ENCODE results near the gene SMIM29.

Gene SMIM29

GRCh38 chr6:34239893-34240292 lies 8.9 kb downstream of the SMIM29 start:
- no peak for DNase-seq

- DNase-seq: no peak
These were observed 9.3 kb downstream of the SMIM29 start for GRCh38 chr6:34239500-34239825.

GRCh38 chr6:34238585-34239499 lies 10.0 kb downstream of the SMIM29 start:
- DNase-seq: no peak

- peak; percentile 33 for DNase-seq
These were observed 10.9 kb downstream of the SMIM29 start for GRCh38 chr6:34237722-34238584.

- DNase-seq: no peak
These were observed 11.5 kb downstream of the SMIM29 start for GRCh38 chr6:34237316-34237721.

GRCh38 chr6:34236443-34237315 lies 12.1 kb downstream of the SMIM29 start, which contains the start of gene HMGA1:
Gene HMGA1, plus strand, starts transcription at chr6:34236873. Its CDS starts 3,908 bp downstream, at chr6:34240781.
- DNase-seq: peak; percentile 81

- DNase-seq: peak; percentile 41
These were observed 12.7 kb downstream of the SMIM29 start for GRCh38 chr6:34236131-34236442.

GRCh38 chr6:34235307-34236130 lies 13.3 kb downstream of the SMIM29 start:
- no peak for DNase-seq

- no peak for DNase-seq
These were observed 14.0 kb downstream of the SMIM29 start for GRCh38 chr6:34234667-34235306.

GRCh38 chr6:34233867-34234266 lies 14.9 kb downstream of the SMIM29 start:
- DNase-seq: no peak

- no peak for DNase-seq
These were observed 15.9 kb downstream of the SMIM29 start for GRCh38 chr6:34232901-34233300.

- DNase-seq: no peak
These were observed 17.1 kb downstream of the SMIM29 start for GRCh38 chr6:34231566-34232336.

- no peak for DNase-seq
These were observed 18.0 kb downstream of the SMIM29 start for GRCh38 chr6:34230653-34231371.

GRCh38 chr6:34229877-34230276 lies 18.9 kb downstream of the SMIM29 start:
- DNase-seq: no peak

GRCh38 chr6:34227761-34228421 lies 20.9 kb downstream of the SMIM29 start:
- no peak for DNase-seq

- DNase-seq: no peak
These were observed 21.8 kb downstream of the SMIM29 start for GRCh38 chr6:34226731-34227586.

- no peak for DNase-seq
These were observed 22.7 kb downstream of the SMIM29 start for GRCh38 chr6:34226066-34226465.

- no peak for DNase-seq
These were observed 23.3 kb downstream of the SMIM29 start for GRCh38 chr6:34225551-34225950.

Measured in GF-D8 (cell line).